IPS-18c (cell line): ENCODE data around the gene B4GALT1.

Experiments
- H3K4me3 ChIP-seq: 2 replicates; pipeline ENCODE4 v1.7.0; 2013; ENCODE audit warnings: low read depth, mild to moderate bottlenecking, low read length, moderate library complexity; ENCODE audit not compliant: insufficient read depth
- H3K9me3 ChIP-seq: one replicate; pipeline ENCODE4 v1.6.1; 2013; ENCODE audit warnings: mild to moderate bottlenecking, low read length, moderate library complexity; ENCODE audit not compliant: control insufficient read depth, insufficient read depth

Gene B4GALT1

DNA sequence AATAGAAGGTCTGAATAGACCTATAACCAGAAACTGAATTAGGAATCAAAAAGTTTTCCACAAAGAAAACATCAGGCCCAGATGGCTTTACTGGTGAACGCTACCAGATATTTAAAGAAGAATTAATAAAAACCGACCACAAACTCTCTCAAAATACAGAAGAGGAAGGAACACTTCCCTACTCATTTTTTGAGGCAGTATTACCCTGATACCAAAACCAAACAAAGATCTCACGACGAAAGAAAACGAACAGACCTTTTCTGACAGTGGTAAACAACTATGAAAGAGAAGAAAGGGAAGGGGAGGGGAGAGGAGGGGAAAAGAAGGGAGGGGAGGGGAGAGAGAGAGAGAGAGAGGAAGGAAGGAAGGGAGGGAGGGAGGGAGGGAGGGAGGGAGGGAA lies 13.5 kb downstream of the B4GALT1 start:
- H3K9me3 ChIP-seq = no peaks in the 10 kb centered on the region
- H3K4me3 ChIP-seq = no peak overlapping the region

DNA sequence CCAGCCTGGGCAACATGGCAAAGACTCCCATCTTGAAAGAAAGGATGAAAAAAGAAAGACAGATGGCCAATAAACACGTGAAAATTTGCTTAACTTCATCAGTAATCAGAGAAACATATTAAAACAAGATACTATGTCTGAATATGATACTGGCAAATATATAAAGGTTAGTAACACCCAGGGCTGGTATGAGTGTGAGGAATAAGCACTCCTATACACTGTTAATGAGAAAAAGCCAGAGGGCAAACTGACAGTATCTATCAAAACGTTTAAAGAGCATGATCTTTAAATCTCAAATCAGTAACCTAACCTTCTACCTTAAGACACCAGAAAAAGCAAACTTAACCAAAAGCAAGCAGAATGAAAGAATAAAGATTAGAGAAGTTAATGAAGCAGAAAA lies 14.1 kb downstream of the B4GALT1 start:
- Histone ChIP-seq H3K9me3 (no peaks in the 10 kb centered on the region), H3K4me3 (no peak overlapping the region)

DNA sequence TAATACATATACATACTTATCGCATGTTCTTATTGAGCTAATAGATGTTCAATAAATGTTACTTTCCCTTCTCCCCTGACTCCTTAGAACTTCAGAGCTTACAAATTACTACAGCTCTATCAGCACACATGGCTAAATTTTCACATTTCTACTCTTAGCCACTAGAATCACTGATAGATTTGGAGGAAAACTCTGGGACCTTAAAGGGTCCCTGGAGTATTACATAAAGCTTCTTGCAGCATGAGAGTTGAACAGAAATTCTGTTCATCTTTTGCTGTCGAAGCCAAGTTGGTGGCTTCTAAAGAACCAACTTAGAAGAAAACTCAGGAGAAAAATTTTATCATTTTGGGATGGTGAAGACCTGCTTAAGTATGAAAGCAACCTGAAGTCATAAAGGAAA lies 15.5 kb downstream of the B4GALT1 start:
- no peaks in the 10 kb centered on the region for H3K9me3 ChIP-seq
- no peak overlapping the region for H3K4me3 ChIP-seq

DNA sequence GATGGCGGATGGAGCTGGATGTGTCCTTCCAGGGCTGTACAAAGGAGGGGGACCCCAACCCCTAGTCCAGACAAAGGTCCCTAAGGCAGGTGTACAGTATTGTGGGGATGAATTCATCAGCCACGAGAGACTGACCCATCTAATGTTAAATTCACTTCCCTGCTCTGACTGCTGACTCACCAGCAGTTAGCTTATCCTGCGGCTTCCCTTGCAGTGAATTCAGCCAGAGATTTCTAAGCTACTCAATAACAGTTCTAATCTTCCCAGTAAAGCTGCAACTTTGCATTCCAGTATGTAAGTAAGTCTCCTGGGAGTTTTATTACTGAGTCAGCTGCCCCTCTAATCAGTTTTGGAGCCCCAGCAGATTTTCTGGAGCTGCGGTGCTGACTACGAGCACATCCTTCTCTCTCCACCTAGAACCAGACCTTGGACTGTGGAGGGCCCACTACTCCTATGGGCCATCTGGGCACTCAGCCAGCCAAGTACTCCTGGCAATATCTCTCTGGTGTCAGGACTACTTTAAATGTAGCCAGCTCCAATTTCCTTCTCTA lies 16.1 kb downstream of the B4GALT1 start:
- no peak overlapping the region for H3K4me3 ChIP-seq
- H3K9me3 ChIP-seq = no peaks in the 10 kb centered on the region

DNA sequence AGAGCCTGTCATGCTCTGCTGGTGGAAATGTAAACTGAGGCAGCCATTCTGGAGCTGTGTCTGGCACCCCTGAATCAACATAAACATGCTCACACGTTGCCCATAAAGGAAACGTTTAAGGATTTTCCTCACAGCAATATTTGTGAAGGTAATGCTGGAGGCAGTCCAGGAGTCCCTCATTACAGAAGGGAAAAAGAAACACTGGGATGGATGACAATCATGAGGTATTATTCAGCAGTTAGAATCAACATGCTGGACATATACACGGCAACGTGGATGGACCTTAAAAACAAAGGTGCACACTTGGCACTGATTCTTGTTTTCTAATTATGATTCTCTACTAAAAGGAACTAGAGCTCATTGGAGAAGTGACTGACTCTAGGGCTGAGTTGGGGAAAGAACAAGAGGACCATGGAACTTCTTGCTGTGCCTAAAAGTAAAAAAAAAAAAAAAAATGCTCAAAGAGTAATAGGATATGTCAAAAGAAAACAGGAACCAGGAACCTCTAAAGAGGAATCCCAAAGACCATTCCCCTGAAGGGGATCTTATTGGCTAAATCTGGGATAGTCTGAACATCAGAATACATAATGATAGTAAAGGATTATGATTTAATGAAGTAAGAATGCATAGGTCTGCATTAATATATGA lies 18.6 kb downstream of the B4GALT1 start:
- no peaks in the 10 kb centered on the region for H3K9me3 ChIP-seq

DNA sequence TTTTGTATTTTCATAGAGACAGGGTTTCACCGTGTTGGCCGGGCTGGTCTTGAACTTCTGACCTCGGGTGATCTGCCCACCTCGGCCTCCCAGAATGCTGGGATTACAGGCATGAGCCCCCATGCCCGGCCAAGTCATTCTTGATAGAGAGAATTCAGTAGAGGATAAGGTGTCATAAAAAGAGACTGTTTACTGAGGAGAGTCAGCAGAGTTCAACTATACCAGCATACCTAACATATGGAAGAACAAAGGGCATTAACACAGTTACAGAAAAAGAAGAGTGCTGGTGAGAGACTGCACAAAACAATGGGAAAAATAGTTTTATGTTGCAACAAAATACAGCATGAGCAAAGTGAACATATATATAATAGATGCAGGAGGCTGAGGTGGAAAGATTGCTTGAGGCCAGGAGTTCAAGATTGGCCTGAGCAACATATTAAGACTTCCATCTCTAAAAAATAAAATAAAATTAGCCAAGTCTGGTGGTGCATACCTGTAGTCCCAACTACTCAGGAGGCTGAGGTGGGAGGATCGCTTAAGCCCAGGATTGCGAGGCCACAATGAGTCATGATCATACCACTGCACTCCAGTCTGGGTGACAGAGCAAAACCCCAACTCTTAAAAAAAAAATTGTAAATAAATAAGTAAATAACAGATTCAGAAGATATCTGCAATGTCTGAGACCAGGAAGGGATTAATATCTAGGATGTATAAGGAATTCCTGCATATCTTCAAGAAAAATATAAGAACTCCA lies 19.5 kb downstream of the B4GALT1 start:
- no peaks in the 10 kb centered on the region for H3K9me3 ChIP-seq
- H3K4me3 ChIP-seq = no peak overlapping the region

More for the DNA sequence above, 18.6 kb downstream of the B4GALT1 start:
- H3K4me3 ChIP-seq = no peak overlapping the region

DNA sequence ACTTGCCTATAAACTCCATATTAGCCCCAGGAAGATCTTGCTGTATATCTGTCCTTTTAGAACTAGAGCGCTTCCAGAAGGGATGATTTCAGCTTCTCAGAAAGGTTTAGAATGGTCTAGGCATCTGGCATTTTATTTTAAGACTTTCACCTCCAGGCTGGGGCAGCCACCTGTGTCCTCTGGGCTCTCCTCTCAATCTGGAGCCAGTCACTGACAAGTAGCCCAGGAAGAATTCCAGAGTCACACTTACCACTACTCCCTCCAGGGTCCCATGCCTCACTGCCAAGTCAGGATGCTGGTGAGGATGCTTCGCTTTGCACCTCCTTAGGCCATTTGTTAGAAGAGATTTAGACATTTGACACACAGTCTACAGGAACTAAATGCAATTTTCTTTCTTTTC lies 20.8 kb downstream of the B4GALT1 start:
- Histone ChIP-seq H3K4me3 (no peak overlapping the region), H3K9me3 (no peaks in the 10 kb centered on the region)

DNA sequence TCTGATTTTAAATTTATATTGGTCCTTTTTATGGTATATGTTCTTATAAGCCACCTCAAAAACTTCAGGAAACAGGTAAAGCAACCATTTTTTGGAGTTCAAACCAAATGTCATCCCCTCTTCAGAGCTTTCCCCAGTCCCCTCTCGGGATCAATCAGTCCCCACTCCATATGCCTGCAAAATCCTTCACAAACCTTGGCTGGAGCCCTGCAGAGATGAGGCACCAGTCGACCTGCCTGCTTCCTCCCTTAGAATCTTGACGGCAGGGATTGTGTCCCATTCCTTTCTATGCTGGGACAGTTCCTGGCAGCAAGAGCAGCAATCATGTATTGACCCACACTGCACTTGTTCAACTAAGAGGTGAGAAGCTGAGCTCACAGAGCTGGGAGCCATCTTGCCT lies 22.6 kb downstream of the B4GALT1 start:
- Histone ChIP-seq H3K9me3 (no peaks in the 10 kb centered on the region), H3K4me3 (no peak overlapping the region)

DNA sequence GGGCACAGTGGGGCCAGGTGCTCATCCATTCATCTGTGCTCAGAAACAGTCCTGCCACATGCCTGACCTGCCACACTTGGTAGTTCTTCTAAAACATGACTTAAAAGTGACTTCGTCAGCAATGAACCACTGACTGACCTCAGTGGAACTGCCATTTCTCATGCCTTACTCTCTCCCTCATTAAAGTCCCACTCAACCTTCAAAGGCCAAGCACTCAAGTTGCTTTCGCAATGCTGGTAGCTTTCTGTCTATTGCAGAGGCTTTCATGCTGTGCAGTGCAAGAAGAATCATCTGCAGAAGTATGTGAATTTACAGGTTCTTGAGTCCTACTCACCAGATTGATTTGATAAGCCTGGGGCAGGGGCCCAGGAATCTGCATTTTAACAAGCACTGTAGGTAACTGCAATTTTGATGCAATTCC lies 23.9 kb downstream of the B4GALT1 start:
- Histone ChIP-seq H3K9me3 (no peaks in the 10 kb centered on the region), H3K4me3 (no peak overlapping the region)

DNA sequence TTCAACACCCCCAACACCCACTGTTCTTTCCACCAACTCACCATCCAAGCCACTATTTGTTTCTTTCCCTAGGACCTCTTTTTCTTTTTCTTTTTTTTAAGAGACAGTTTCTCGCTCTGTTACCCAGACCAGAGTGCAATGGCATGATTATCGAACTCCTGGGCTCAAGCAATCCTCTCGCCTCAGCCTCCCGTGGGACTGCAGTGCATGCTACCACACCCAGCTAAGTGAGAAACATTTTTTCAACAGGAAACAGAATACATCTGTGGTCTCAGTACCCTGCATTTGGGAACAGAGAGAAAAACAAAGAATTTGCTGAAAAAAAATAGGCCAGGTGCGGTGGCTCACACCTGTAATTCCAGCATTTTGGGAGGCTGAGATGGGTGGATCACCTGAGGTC lies 24.6 kb downstream of the B4GALT1 start:
- Histone ChIP-seq H3K4me3 (no peak overlapping the region), H3K9me3 (no peaks in the 10 kb centered on the region)

DNA sequence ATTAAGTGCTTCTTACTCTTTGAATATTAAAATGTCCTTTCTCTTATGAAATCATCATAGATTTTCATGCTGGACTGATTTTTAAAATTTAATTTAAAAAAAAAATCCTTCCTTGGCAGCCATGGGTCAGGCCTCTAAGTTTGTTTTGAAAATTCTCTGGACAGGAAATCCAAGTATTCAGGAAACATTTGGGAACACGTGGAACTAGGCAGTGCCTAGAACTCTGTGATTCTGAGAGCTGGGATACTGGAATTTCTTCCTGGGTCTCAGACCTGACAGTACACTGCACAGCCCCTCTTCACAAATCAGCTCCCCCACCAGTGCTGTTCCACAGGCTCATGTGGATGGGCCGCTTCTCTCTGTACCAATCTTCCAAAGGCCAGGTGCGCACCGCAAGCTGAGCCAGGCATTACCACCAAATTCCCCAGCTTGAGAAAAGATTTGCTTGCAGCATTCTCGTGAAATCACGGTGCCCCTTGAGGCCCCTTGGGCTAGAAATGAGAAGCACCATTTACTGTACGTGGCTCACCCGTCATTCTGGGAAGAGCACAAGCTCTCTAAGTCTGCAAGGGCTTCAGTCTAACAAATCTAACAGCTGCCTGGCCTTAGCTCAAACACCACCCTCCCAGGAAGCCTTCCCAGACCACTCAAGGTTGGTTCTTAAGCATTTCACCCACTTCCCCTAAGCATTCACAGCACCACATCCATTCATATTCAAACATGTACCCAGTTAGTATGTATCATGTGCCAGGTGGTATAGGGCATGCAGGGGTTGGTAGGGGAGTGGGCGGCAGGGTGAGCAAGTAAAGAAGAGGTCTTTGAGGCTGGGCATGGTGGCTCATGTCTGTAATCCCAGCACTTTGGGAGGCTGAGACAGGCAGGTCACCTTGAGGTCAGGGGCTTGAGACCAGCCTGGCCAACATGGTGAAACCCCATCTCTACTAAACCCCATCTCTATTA lies 26.5 kb downstream of the B4GALT1 start:
- H3K9me3 ChIP-seq = no peaks in the 10 kb centered on the region
- no peak overlapping the region for H3K4me3 ChIP-seq

DNA sequence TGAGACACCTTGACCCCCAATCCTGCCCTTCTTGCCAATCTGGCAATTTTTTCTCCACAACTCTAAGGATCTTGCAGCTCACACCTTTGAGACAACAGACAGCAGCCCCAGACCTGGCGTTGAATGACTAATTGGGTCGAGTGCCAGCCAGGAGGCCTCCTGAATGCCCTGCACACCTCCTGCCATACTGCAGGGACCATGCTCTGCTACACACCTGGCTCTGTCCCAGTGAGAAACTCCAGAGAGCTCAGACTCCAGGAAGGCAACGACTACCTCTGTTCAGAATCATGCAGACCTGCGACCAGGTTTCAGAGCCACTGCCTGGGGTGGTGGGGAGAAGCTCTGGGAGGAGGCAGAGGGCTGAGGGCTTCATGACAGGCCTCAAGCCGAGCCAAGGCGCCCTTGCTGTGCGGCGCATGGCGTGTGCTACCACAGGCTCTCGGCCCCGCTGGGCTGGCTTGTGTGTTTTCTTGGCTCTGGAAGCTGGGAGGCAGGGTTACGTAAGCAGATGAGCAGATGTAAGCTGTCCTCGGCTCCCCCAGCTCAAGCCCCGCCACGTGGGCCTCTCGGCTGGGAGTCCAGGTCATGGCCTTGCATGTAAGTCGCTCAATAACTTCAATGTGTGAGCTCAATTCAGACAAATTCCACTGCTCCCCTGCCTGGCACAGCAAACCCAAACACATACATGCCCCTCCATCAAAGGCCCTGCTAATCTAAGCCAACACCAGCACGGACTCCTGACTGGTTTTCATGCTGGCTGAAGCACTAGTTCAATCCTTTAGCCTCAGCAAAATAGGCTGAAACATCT lies 27.5 kb downstream of the B4GALT1 start:
- H3K4me3 ChIP-seq = no peak overlapping the region; the same call in 1 of the 2 replicates
- no peaks in the 10 kb centered on the region for H3K9me3 ChIP-seq

DNA sequence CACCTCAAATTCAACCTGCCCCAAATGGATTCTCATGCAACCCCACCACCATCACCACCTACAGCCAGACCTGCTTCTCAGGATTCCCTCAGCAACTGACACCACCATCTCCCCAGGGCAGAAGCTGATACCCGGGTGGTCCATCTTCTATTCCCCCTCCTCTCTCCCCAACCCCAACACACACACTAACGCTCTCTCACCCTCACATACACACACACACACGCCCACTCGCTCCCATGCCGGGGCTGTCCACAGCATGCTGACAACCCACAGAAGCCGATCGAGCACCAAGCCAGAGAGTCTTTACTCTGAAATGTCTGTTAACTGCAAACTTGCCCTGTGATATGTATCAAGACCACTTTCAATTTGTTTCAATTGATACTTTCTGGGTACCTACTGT lies 28.4 kb downstream of the B4GALT1 start:
- H3K9me3 ChIP-seq = no peaks in the 10 kb centered on the region
- no peak overlapping the region for H3K4me3 ChIP-seq

DNA sequence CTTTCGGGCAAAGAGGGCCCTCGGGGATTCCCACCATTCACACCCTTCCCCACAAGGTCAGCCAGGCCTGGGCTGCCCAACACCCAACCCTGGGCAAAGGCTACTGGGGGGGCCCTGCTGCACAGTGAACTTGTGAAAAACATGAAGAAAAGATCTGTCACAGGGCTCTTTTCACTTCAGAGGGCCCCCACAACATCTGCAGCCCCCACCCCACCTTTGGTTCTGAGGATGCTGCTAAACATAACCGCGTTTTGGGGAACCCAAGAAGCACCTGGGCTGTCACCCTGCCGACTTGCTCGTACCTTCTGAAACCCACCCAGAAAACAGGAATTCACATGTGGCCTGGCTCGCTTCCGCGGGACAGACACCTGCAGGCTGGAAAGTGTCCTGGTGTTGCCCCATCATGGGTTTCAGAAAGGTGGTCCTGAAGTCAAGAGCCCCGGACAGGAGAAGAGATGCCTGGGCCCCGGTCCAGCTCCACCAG lies 29.3 kb downstream of the B4GALT1 start:
- Histone ChIP-seq H3K9me3 (no peaks in the 10 kb centered on the region), H3K4me3 (no peak overlapping the region)

DNA sequence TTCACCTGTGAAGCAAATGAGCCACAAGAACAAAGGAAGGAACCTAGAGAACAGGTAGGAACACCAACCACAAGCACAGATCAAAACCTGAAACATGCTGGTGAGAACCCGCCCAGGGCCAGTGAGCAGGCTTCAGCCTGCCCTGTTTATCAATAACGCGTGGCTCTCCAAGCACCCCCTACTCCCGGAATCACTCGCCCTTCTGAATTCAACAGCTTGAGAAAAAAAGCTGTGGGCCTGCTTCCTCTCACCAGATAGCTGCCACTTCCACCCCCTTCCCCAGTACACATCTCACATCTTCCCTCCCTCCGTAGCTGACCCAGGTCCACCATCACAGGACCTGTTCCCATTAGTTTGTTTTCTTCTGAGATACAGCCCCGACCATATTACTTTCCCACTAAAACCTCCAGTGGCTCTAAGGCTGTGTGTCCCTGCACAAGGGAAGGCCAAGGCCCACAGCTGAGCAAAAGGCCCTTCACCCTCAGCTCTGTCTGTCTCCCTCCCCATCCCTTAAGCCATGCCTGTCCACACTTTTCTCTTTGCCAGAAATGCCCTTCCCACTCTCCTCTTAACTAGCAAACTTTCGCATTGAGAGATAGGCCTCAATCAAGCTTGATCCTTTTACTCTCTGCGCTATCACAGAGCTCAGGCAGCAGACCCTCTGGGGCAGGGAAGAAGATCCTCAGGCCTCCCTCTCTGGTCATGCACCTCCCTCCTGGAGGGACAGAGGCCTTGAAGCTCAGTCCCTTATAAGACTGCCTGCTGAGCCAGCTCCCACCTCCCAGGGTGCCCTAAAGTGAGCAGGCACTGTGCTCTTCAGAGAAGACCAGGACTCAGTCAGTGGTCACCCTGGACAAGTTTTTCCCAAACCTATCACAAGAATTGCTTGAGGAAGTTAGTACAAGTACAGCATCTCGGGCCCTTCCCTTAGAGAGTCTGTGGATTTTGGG lies 30.1 kb downstream of the B4GALT1 start:
- Histone ChIP-seq H3K9me3 (no peaks in the 10 kb centered on the region), H3K4me3 (no peak overlapping the region)
